ENCODE results near the gene NID2.

The NID2 gene

DNA sequence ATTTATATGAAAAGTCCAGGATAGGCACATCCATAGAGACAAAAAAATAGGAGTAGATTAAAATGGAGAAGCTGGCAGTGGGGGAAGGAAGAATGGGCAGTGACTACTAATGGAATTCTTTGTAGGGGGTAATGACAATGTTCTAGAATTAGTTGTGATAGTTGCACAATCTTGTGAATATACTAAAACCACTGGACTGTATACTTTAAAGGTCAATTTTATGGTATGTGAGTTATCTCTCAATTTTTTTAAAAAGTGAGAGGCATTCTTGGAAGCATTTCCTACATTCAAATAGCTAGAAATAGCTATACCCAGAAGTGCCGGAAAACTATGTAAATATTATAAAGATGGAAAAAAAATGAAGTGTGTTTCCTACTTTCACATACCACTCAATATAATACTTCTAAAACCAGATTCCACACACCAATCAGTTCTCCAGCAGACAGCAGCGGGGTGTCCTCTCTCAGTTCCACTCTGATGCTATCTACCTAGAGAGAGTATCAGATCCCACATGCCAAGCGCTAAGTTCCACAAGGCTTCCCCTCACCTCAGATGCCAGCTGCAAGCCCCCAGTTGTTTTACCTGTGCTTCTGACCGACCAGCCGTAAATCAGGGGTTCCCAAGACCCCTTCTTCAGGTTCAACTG, 41.7 kb upstream of the NID2 start:
- TF ChIP-seq, protein P1, sequence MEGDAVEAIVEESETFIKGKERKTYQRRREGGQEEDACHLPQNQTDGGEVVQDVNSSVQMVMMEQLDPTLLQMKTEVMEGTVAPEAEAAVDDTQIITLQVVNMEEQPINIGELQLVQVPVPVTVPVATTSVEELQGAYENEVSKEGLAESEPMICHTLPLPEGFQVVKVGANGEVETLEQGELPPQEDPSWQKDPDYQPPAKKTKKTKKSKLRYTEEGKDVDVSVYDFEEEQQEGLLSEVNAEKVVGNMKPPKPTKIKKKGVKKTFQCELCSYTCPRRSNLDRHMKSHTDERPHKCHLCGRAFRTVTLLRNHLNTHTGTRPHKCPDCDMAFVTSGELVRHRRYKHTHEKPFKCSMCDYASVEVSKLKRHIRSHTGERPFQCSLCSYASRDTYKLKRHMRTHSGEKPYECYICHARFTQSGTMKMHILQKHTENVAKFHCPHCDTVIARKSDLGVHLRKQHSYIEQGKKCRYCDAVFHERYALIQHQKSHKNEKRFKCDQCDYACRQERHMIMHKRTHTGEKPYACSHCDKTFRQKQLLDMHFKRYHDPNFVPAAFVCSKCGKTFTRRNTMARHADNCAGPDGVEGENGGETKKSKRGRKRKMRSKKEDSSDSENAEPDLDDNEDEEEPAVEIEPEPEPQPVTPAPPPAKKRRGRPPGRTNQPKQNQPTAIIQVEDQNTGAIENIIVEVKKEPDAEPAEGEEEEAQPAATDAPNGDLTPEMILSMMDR (conservative IDR thresholded peaks at IDR 0.05; ENCODE audit: low read depth, low read length) = no peak
- no peak for DNase-seq (ENCODE audit: low read depth)

DNA sequence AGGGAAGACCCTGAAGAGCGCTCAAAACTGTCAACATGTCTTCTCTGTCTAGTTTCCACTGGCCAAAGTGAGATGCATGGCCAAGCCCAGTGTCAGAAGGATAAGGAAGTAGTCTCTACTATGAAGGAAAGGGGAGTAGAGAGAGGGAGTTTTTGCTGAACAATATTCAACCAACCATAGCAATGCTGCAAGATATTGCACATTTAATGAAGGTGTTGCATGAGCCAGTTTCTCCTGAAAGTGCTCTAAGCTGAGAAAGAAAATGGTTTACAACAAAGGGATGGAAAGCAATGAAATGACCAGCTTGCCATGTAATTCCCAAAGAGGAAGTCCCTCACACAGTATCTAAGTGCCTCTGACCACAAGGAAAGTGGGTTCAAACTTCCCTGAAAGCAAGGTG, 40.0 kb upstream of the NID2 start:
- no peak overlapping the region for H3K4me3 ChIP-seq (ENCODE audit: low read length)
- TF ChIP-seq, protein P1 (conservative IDR thresholded peaks at IDR 0.05; ENCODE audit: low read depth, low read length) = no peak
- DNase-seq (ENCODE audit: low read depth) = no peak

More for the DNA sequence above, 41.7 kb upstream of the NID2 start:
- H3K4me3 ChIP-seq (ENCODE audit: low read length) = no peak overlapping the region

DNA sequence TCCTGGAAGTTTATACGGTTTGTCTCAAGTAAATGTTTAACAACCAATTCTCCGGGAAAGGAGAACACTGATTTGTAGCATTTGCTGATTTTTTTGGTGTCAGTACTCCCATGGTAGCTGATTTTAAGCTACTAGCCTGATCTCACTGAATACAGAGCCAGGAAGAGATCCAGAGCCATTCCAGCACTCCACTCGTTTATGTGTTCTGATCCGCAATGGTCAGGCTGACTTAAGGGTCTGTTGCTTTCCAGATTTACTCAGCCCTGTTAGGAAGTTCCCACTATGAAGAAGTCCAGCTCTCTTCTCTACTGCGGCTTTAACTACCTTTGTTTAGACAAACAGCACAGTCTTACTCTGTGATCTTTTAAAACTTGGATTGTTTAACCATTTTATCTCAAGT, 38.0 kb upstream of the NID2 start:
- TF ChIP-seq, protein P1 (conservative IDR thresholded peaks at IDR 0.05; ENCODE audit: low read depth, low read length) = no peak
- no peak overlapping the region for H3K4me3 ChIP-seq (ENCODE audit: low read length)
- no peak for DNase-seq (ENCODE audit: low read depth)

DNA sequence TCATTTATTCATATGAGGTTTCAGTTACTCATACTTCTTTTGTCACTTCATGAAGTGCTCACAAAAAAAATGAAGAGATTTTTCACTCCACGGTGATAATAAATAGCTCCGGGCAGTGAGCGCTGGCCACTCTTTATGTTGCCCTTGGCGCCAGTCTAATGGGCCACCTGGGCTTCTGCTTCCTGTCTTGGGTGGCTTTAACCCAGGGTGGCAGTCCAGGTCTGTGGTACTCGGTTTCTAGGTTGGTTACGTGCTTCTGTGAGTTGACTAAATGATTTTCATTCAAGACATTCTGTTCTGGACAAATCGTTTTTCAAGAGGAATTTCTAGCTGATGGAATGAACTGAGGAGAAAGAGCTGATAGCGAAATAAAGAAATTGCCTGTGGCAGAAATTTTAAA, 34.6 kb upstream of the NID2 start:
- TF ChIP-seq, protein P1 (conservative IDR thresholded peaks at IDR 0.05; ENCODE audit: low read depth, low read length) = no peak
- no peak for DNase-seq (ENCODE audit: low read depth)
- no peak overlapping the region for H3K4me3 ChIP-seq (ENCODE audit: low read length)

DNA sequence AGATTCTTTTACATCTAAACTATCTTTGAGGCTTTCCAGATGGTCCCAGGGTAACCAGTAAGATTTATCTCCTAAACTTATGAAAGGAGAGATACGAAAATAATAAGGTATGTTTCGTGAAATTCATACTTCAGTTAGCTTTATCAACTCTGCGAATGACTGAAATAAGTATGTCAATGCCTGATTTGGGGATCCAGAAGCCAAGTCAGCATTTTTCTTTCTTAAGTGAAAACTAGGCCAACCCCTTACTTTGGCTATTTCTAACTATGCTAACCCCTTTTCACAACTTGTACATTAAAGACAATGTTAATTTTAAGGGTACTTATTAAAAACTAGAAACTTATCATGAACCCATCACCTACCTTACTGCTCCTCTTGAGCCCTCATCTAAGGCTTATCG, 26.9 kb upstream of the NID2 start:
- no peak overlapping the region for H3K4me3 ChIP-seq (ENCODE audit: low read length)
- TF ChIP-seq, protein P1 (conservative IDR thresholded peaks at IDR 0.05; ENCODE audit: low read depth, low read length) = no peak
- DNase-seq (ENCODE audit: low read depth) = no peak

DNA sequence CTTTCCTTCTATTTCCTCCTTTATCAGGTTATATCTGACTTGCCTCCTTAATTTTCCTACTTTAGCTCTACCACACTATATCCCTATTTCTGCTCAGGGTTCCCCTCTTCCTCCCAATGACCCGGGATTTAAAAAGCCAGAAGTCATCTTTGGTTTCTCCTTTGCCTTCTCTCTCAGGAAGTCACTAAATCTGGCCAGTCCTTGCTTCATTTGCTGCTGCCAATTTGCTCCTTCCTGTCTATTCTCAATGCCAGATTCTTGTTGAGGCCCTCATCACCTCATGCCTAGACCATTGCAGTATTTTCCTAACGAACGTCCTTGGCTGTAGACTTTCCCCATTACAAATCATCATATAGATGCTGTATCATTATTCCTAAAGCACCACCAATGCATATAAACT, 26.5 kb upstream of the NID2 start:
- TF ChIP-seq, protein P1 (conservative IDR thresholded peaks at IDR 0.05; ENCODE audit: low read depth, low read length) = no peak
- DNase-seq (ENCODE audit: low read depth) = no peak
- no peak overlapping the region for H3K4me3 ChIP-seq (ENCODE audit: low read length)

DNA sequence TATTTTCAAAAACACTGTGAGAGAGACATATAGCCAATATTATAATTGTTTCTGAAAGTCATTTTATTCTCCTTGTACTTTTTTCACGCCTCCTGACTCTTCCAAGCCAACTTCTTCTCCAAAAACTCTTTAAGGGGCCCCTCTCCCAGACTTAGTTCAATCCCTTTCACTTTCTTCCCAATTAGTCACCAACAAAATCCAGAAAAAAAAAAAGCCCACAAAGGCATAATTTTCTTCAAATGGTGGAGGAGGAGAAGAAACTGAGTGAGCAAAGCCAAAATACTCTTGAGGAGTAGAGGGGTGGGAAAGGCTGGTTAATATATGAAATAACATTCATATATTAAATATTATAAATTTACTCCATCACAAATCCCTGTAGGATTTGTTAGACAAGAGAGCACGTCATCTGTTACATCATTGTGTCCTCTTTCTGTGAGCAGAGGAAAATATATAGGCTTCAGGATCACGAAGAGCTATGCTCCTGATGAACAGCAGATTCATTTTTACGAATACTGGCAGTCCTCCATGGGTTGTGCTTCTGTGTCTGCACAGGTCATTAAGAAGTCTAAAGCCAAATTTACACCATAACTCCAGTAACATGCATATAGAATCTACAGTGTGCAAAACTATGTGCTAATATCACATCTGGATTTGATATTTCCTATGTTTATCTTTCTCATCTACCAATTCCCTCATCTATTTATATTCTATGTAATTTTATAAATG, 25.9 kb upstream of the NID2 start:
- TF ChIP-seq, protein P1 (conservative IDR thresholded peaks at IDR 0.05; ENCODE audit: low read depth, low read length) = no peak
- DNase-seq (ENCODE audit: low read depth) = no peak
- no peak overlapping the region for H3K4me3 ChIP-seq (ENCODE audit: low read length)
